GM18907 (cell line): ENCODE measurements around the gene FBXL16.

Experiments used
- ATAC-seq: cut with Tn5 transposase; IDR thresholded peaks from one replicate; pipeline ENCODE4 v1.9.1; 2021; ENCODE audit warnings: mild to moderate bottlenecking, moderate library complexity; ENCODE audit not compliant: unreplicated experiment

The FBXL16 gene

GRCh38 chr16:648071-648780, 57.4 kb downstream of the FBXL16 start:
- no peak for ATAC-seq

DNA sequence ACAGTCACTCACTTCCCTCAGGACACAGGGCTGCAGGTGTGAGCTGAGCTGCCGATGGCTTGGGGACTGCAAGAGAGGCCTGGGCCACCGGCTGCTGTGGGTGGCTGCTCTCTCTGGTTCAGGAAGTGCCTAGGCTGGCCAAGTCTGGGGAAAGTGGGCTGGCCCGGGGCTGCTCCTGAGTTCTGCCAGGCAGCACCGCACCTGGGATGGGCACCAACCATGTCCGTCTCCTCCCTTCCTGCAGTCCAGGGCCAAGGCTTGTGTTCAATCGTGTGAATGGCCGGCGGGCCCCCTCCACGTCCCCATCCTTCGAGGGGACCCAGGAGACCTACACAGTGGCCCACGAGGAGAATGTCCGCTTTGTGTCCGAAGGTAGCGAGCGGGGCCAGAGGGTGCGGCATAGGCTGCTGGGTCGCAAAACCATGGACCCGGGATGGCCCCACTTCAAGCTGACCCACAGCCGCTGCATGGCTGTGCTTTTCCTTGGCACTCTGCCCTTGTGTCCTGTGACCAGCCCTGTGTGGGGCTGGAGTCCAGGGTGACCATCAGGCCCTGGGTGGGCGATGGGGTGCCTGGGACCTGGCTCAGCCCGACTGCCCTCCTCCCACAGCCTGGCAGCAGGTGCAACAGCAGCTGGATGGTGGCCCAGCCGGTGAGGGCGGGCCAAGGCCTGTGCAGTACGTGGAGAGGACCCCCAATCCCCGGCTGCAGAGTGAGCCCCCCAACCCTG, 58.3 kb downstream of the FBXL16 start:
- no peak for ATAC-seq

- ATAC-seq = no peak
These were observed 58.9 kb downstream of the FBXL16 start for GRCh38 chr16:646679-647172.

DNA sequence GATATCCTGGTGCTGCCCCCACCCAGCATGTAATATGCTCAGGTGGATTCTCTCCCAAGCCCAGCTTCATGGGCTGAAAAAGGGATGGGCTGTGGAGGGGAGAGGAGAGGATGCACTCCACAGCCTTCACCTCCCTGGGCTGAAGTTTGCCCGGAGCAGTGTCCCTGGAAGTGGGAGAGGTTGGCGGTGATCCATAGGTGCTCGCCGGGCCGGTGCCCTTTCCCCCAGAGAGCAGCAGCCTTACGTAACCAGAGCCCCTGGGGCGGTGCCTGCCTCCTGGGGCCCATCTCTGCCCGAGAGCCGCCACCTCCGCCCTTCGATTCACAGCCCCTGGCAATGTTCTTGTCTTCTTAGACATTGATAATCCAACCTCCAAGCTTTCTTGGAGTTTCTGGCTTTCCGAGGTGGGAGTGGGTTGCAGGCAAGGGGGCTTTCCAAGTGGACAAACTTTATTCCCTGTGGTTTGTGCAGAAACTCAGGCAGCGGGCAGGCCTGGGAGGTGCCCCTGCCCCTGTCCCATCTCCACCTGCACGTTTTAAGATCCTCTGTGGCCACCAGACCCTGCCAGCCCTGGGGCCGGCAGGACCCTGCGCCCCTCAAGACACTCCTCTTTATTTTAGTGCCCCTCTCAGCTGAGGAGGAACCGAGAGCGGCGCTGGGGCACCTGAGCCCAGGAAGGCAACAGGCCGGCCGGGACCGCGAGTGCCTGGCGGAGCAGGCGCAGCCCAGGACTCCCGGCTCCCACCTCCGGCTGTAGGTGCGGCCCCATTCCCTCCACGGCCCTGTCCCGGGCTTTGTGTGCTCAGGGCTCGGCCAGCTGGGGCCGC, 59.5 kb downstream of the FBXL16 start:
- no peak for ATAC-seq

DNA sequence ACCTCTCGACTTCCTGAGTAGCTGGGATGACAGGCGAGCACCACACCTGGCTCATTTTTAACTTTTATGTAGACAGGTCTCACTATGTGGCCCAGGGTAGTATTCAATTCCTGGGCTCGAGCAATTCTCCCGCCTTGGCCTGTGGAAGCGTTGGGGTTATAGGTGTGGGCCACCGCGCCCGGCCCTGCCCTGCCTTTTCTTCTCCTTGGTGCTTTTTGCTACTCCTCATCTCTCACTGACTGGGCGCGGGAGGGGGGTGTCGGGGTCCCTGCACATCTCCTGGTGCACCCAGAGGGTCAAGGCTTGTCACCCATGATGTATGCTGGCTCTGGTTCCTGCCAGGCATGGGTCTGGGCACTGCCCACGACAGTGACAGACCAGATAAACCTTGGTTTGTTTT, 61.0 kb downstream of the FBXL16 start:
- ATAC-seq = no peak

GRCh38 chr16:643050-643368, 62.6 kb downstream of the FBXL16 start:
- ATAC-seq = no peak
